ENCODE data around the gene B3GNT3. TPM values are rescaled to one million over a fixed set of nuclear protein-coding genes. Genes with fewer than 3 reads are reported as not detected.

B3GNT3 gene
- total RNA-seq, 1 experiment from 2014 or later, result 1.9 TPM

- POLR2A ChIA-PET, result no interaction called here
- no peaks in the 10 kb centered on the region for H3K36me3 Mint-ChIP-seq
- H3K9me3 Mint-ChIP-seq, result no peaks in the 10 kb centered on the region
- H3K4me3 Mint-ChIP-seq, result no peak overlapping the region
- DNase-seq (ENCODE audit: low spot score), result no peak
- H3K27ac Mint-ChIP-seq, result no peak overlapping the region
- H3K27me3 Mint-ChIP-seq (ENCODE audit: low read depth), result no peaks in the 10 kb centered on the region; the same call in 1 of the 2 replicates
- no peak for ATAC-seq
- no peaks in the 10 kb centered on the region for H3K4me1 Mint-ChIP-seq
- CTCF ChIA-PET, result interaction anchor here (0.8 to 1.8 kb wide), 3 partner anchors 39 to 309 kb away, joined by 3 to 9 read pairs (median 3); no protein-coding TSS in a partner anchor
- TF ChIP-seq CREB1 (CRISPR knock-in tag; IDR thresholded peaks at IDR 0.05), result no peak
- TF ChIP-seq PRRX2 (CRISPR knock-in tag; IDR thresholded peaks at IDR 0.05), result no peak
- no peak for TF ChIP-seq NR3C1 (CRISPR knock-in tag; conservative IDR thresholded peaks at IDR 0.05; ENCODE audit: low read depth)
- no peak for TF ChIP-seq ZNF232 (CRISPR knock-in tag; IDR thresholded peaks at IDR 0.05)
- no peak for TF ChIP-seq ZNF425 (CRISPR knock-in tag; conservative IDR thresholded peaks at IDR 0.05)
- TF ChIP-seq ZNF281 (CRISPR knock-in tag; IDR thresholded peaks at IDR 0.05), result no peak
- TF ChIP-seq E2F4 (CRISPR knock-in tag; IDR thresholded peaks at IDR 0.05; ENCODE audit: borderline replicate concordance, low read depth), result no peak
- TF ChIP-seq TEAD1 (CRISPR knock-in tag; IDR thresholded peaks at IDR 0.05), result no peak
- no peak for TF ChIP-seq ZSCAN18 (CRISPR knock-in tag; IDR thresholded peaks at IDR 0.05)
- TF ChIP-seq ARID4B (CRISPR knock-in tag; IDR thresholded peaks at IDR 0.05; ENCODE audit: borderline replicate concordance), result no peak
- TF ChIP-seq STAT6 (CRISPR knock-in tag; conservative IDR thresholded peaks at IDR 0.05; ENCODE audit: low read depth), result no peak
- TF ChIP-seq ATF6 (CRISPR knock-in tag; IDR thresholded peaks at IDR 0.05), result no peak
- TF ChIP-seq NR1H2 (CRISPR knock-in tag; IDR thresholded peaks at IDR 0.05), result no peak
- TF ChIP-seq MAX (CRISPR knock-in tag; IDR thresholded peaks at IDR 0.05), result no peak
- no peak for TF ChIP-seq ZNF532 (CRISPR knock-in tag; IDR thresholded peaks at IDR 0.05; ENCODE audit: borderline replicate concordance)
Observed at GRCh38 chr19:17805427-17805826, 10.5 kb downstream of the B3GNT3 start.

Data from WTC11 (cell line).